CD14-positive monocyte (primary cell): ENCODE data around the gene DDI2. TPM values are rescaled to one million over a fixed set of nuclear protein-coding genes. Genes with fewer than 3 reads are reported as not detected.

Source experiments
- DNase-seq, 3 donors: peaks; one replicate each; pipeline ENCODE4 v3.0.0-alpha.2; 2011 to 2022
- H2AFZ ChIP-seq: 2 replicates; pipeline ENCODE4 v1.6.0; 2012; ENCODE audit warnings: mild to moderate bottlenecking, low read depth, low read length, inconsistent platforms; ENCODE audit not compliant: insufficient read depth, poor library complexity, severe bottlenecking
- H3K27ac ChIP-seq, 2 donors: 1 replicate in 1 of 2; 2 replicates in 1 of 2; pipeline ENCODE4 v1.5.1; 2012 to 2013; ENCODE audit warnings: low read length in 2 of 2, control low read depth in 1 of 2, inconsistent platforms in 1 of 2, low read depth in 1 of 2, mild to moderate bottlenecking in 1 of 2
- H3K27me3 ChIP-seq, 2 donors: one replicate each; pipeline versions ENCODE4 v1.6.0 to v1.6.1; 2011 to 2013; ENCODE audit warnings: low read length in 2 of 2; ENCODE audit not compliant: control insufficient read depth in 2 of 2, insufficient read depth in 2 of 2
- H3K36me3 ChIP-seq, 2 donors: replicated peaks in 1 of 2; 1 replicate in 1 of 2; 2 replicates in 1 of 2; pipeline versions ENCODE4 v1.5.1 to v1.6.1; 2012 to 2013; ENCODE audit warnings: low read length in 2 of 2, control low read depth in 1 of 2, inconsistent platforms in 1 of 2, mild to moderate bottlenecking in 1 of 2; ENCODE audit not compliant: insufficient read depth in 2 of 2, control insufficient read depth in 1 of 2
- H3K4me1 ChIP-seq, 2 donors: 1 replicate in 1 of 2; 2 replicates in 1 of 2; pipeline versions ENCODE4 v1.5.1 to v1.6.1; 2012 to 2013; ENCODE audit warnings: low read length in 2 of 2, control low read depth in 1 of 2, inconsistent platforms in 1 of 2, mild to moderate bottlenecking in 1 of 2, moderate library complexity in 1 of 2; ENCODE audit not compliant: insufficient read depth in 2 of 2, control insufficient read depth in 1 of 2
- H3K4me2 ChIP-seq: replicated peaks from 2 replicates; pipeline ENCODE3; 2012; ENCODE audit warnings: low read length, moderate library complexity, mild to moderate bottlenecking; ENCODE audit not compliant: poor library complexity, severe bottlenecking; ENCODE audit errors: extremely low read depth
- H3K4me3 ChIP-seq, 3 experiments: fragments of 200-600 bp in 1 of 3; sonication (generic) in 1 of 3; replicated peaks in 1 of 3; 1 replicate in 2 of 3; 2 replicates in 1 of 3; pipeline ENCODE4 v1.5.1; 2011 to 2013; ENCODE audit warnings: low read length in 3 of 3, mild to moderate bottlenecking in 3 of 3, control low read depth in 2 of 3, low read depth in 2 of 3, inconsistent platforms in 1 of 3, moderate library complexity in 1 of 3
- H3K79me2 ChIP-seq: 2 replicates; pipeline ENCODE4 v1.6.0; 2012; ENCODE audit warnings: mild to moderate bottlenecking, control low read depth, inconsistent platforms, low read length, moderate library complexity; ENCODE audit not compliant: insufficient read depth
- H3K9ac ChIP-seq: 2 replicates; pipeline ENCODE4 v1.6.0; 2017; ENCODE audit warnings: low read length, mild to moderate bottlenecking; ENCODE audit not compliant: insufficient read depth, poor library complexity, severe bottlenecking
- H3K9me3 ChIP-seq, 2 donors: replicated peaks in 1 of 2; 1 replicate in 1 of 2; 2 replicates in 1 of 2; pipeline versions ENCODE4 v1.5.1 to v1.6.1; 2012 to 2013; ENCODE audit warnings: low read length in 2 of 2, control low read depth in 1 of 2; ENCODE audit not compliant: control insufficient read depth in 1 of 2, insufficient read depth in 1 of 2
- H4K20me1 ChIP-seq: 2 replicates; pipeline ENCODE4 v1.6.0; 2012; ENCODE audit warnings: mild to moderate bottlenecking, low read length, control low read depth, moderate library complexity; ENCODE audit not compliant: insufficient read depth
- H3K27ac Mint-ChIP-seq, 7 donors: one replicate each; pipeline ENCODE4 v1.8.0; 2020; ENCODE audit warnings: mild to moderate bottlenecking in 7 of 7, mixed read lengths in 7 of 7, moderate library complexity in 6 of 7, inconsistent platforms in 2 of 7
- H3K27me3 Mint-ChIP-seq, 3 donors: one replicate each; pipeline ENCODE4 v1.8.0; 2021 to 2022; ENCODE audit warnings: low read depth in 3 of 3, mild to moderate bottlenecking in 3 of 3, mixed read lengths in 3 of 3, moderate library complexity in 3 of 3, inconsistent platforms in 1 of 3
- H3K36me3 Mint-ChIP-seq, 2 donors: one replicate each; pipeline ENCODE4 v1.8.0; 2020; ENCODE audit warnings: mixed read lengths in 2 of 2, inconsistent platforms in 1 of 2, mild to moderate bottlenecking in 1 of 2
- H3K4me1 Mint-ChIP-seq: one replicate; pipeline ENCODE4 v1.8.0; 2020; ENCODE audit warnings: mild to moderate bottlenecking, mixed read lengths
- H3K4me3 Mint-ChIP-seq, 2 donors: one replicate each; pipeline ENCODE4 v1.8.0; 2020; ENCODE audit warnings: mild to moderate bottlenecking in 2 of 2, mixed read lengths in 2 of 2, moderate library complexity in 1 of 2
- H3K9me3 Mint-ChIP-seq, 7 donors: one replicate each; pipeline ENCODE4 v1.8.0; 2020 to 2022; ENCODE audit warnings: mixed read lengths in 7 of 7, mild to moderate bottlenecking in 6 of 7, moderate library complexity in 6 of 7, inconsistent platforms in 2 of 7
- CTCF ChIP-seq: fragments of 200-600 bp; IDR thresholded peaks from one replicate; pipeline ENCODE4 v1.8.0; 2022; ENCODE audit warnings: antibody characterized with exemption, mild to moderate bottlenecking
- WGBS: methylation state at CpG from one replicate; pipeline ENCODE4 v1.1.5; 2013; ENCODE audit warnings: missing lambda C conversion rate; ENCODE audit not compliant: insufficient coverage; 5-methylcytosine and 5-hydroxymethylcytosine counted together
- intact Hi-C, 2 donors: fragments of 100-400 bp; cut with micrococcal nuclease; formaldehyde crosslinking; loops; one replicate each; pipeline versions ENCODE4 v1.15.0 to v1.15.1; 2023
- polyA plus RNA-seq, 3 donors: library from polyadenylated mRNA; depleted of rRNA in 1 of 3; unstranded in 2 of 3; stranded (reverse) in 1 of 3; fragments of 300-500 nt in 2 of 3; fragments of >200 nt in 1 of 3; fragmentation: Illumina TruSeq in 2 of 3; gene quantifications; 1 replicate in 2 of 3; 2 replicates in 1 of 3; pipeline ENCODE4 v1.2.3, GENCODE V29; 2012 to 2021

DDI2 gene
- polyA plus RNA-seq, 3 donors: 2.5 to 5.4 (median 3.2) TPM

GRCh38 chr1:15639262-15639661, 22.0 kb downstream of the DDI2 start:
- no peak for DNase-seq
- Histone ChIP-seq H3K9ac (no peak overlapping the region), H3K36me3 (peaks cover 82 to 99% of the 10 kb centered on the region in 2 donors), H3K27me3 (no peaks in the 10 kb centered on the region), H3K79me2 (no peaks in the 10 kb centered on the region), H3K4me3 (no peak overlapping the region), H3K27ac (no peak overlapping the region), H2AFZ (no peak overlapping the region), H3K9me3 (no peaks in the 10 kb centered on the region), H4K20me1 (peaks cover 6% of the 10 kb centered on the region), H3K4me1 (no peaks in the 10 kb centered on the region), H3K4me2 (no peak overlapping the region)
- TF ChIP-seq CTCF: no peak
- no peak overlapping the region for H3K4me3 Mint-ChIP-seq
- H3K27me3 Mint-ChIP-seq: no peaks in the 10 kb centered on the region
- intact Hi-C loops: no loop called here
- H3K4me1 Mint-ChIP-seq: peaks cover 6% of the 10 kb centered on the region
- no peaks in the 10 kb centered on the region for H3K9me3 Mint-ChIP-seq
- peaks cover 85 to 92% of the 10 kb centered on the region in 2 donors for H3K36me3 Mint-ChIP-seq
- H3K27ac Mint-ChIP-seq: no peak overlapping the region

GRCh38 chr1:15639931-15640330, 22.7 kb downstream of the DDI2 start:
- H4K20me1 ChIP-seq: peaks cover 6% of the 10 kb centered on the region
- no peak overlapping the region for H3K4me3 ChIP-seq
- DNase-seq: no peak
- H3K36me3 Mint-ChIP-seq: peaks cover 80 to 93% of the 10 kb centered on the region in 2 donors
- 82% methylated on average over 1 of the region's 4 CpGs for WGBS
- H3K4me3 Mint-ChIP-seq: no peak overlapping the region
- peak overlapping the region in 1 of 2 donors; percentile 48 for H3K27ac ChIP-seq
- no peak overlapping the region for H3K9ac ChIP-seq
- peak overlapping the region in 2 of 7 donors; percentile 38 to 68 for H3K27ac Mint-ChIP-seq
- H3K27me3 Mint-ChIP-seq: no peaks in the 10 kb centered on the region
- no peaks in the 10 kb centered on the region for H3K9me3 Mint-ChIP-seq
- no peak overlapping the region for H3K4me2 ChIP-seq
- intact Hi-C loops: no loop called here
- no peak for TF ChIP-seq CTCF
- no peaks in the 10 kb centered on the region for H3K4me1 ChIP-seq
- H3K9me3 ChIP-seq: no peaks in the 10 kb centered on the region
- H3K4me1 Mint-ChIP-seq: peaks cover 6% of the 10 kb centered on the region
- H3K36me3 ChIP-seq: peaks cover 79 to 97% of the 10 kb centered on the region in 2 donors
- H3K27me3 ChIP-seq: no peaks in the 10 kb centered on the region
- H3K79me2 ChIP-seq: no peaks in the 10 kb centered on the region
- H2AFZ ChIP-seq: no peak overlapping the region
